Caki2 (cell line): ENCODE measurements around the gene MPP2. TPM values are rescaled to one million over a fixed set of nuclear protein-coding genes. Genes with fewer than 3 reads are reported as not detected.
"Not testable (repeated sequence)": the region's sequence is repeated elsewhere in the genome, so short reads cannot be mapped to it uniquely, and the experiment has no call there.

Experiments
- DNase-seq: peaks from one replicate; pipeline ENCODE4 v3.0.0-alpha.2; 2015; ENCODE audit warnings: low read depth
- in situ Hi-C: cut with HindIII; loops from 2 replicates; pipeline ENCODE4 v1.10.0; 2016; ENCODE audit warnings: low sequenced_read_pairs, low pct_unique_long_range_greater_than_20kb, mixed read lengths
- total RNA-seq: library from RNA; depleted of rRNA; stranded (reverse); fragments of >200 nt; shearing (Covaris generic); gene quantifications from 2 replicates; pipeline ENCODE4 v1.2.3, GENCODE V29; 2014; ENCODE audit warnings: low replicate concordance

Gene MPP2
- total RNA-seq, 1 experiment from 2014 or later: 4.8 TPM

- in situ Hi-C loops: no loop called here
Observed at GRCh38 chr17:43935204-43935925, 28.0 kb upstream of the MPP2 start.

GRCh38 chr17:43932923-43933322 is 25.6 kb upstream of the MPP2 start:
- in situ Hi-C loops: no loop called here

More at GRCh38 chr17:43935204-43935925, 28.0 kb upstream of the MPP2 start:
- DNase-seq: no peak

GRCh38 chr17:43932357-43932756 is 25.0 kb upstream of the MPP2 start:
- DNase-seq: no peak
- in situ Hi-C loops: no loop called here

More at GRCh38 chr17:43932923-43933322, 25.6 kb upstream of the MPP2 start:
- no peak for DNase-seq

GRCh38 chr17:43931062-43931571 is 23.8 kb upstream of the MPP2 start:
- peak; percentile 87 for DNase-seq
- in situ Hi-C loops: no loop called here

GRCh38 chr17:43928609-43929008 is 21.3 kb upstream of the MPP2 start:
- in situ Hi-C loops: no loop called here
- no peak for DNase-seq

GRCh38 chr17:43927929-43928328 is 20.6 kb upstream of the MPP2 start:
- DNase-seq, in situ Hi-C loops: not testable (repeated sequence)

GRCh38 chr17:43927060-43927864 is 19.9 kb upstream of the MPP2 start:
- in situ Hi-C loops: no loop called here

GRCh38 chr17:43924558-43924957 is 17.2 kb upstream of the MPP2 start:
- no peak for DNase-seq
- in situ Hi-C loops: no loop called here

More at GRCh38 chr17:43927060-43927864, 19.9 kb upstream of the MPP2 start:
- DNase-seq: no peak

GRCh38 chr17:43920500-43921095 is 13.3 kb upstream of the MPP2 start:
- DNase-seq: no peak
- in situ Hi-C loops: no loop called here

- in situ Hi-C loops: no loop called here
- DNase-seq: no peak
Observed at GRCh38 chr17:43918026-43918389, 10.7 kb upstream of the MPP2 start.

- no peak for DNase-seq
- in situ Hi-C loops: no loop called here
Observed at GRCh38 chr17:43917348-43918025, 10.2 kb upstream of the MPP2 start.

GRCh38 chr17:43917016-43917347 is 9.6 kb upstream of the MPP2 start:
- no peak for DNase-seq

GRCh38 chr17:43916385-43916784 is 9.0 kb upstream of the MPP2 start:
- in situ Hi-C loops: no loop called here

More at GRCh38 chr17:43917016-43917347, 9.6 kb upstream of the MPP2 start:
- in situ Hi-C loops: no loop called here

GRCh38 chr17:43915559-43915958 is 8.2 kb upstream of the MPP2 start:
- in situ Hi-C loops: no loop called here
- DNase-seq: no peak

More at GRCh38 chr17:43916385-43916784, 9.0 kb upstream of the MPP2 start:
- DNase-seq: peak; percentile 46

GRCh38 chr17:43914451-43914850 is 7.1 kb upstream of the MPP2 start:
- in situ Hi-C loops: no loop called here
- DNase-seq: no peak

- in situ Hi-C loops: no loop called here
Observed at GRCh38 chr17:43913584-43913983, 6.2 kb upstream of the MPP2 start.

GRCh38 chr17:43912635-43913304 is 5.4 kb upstream of the MPP2 start:
- in situ Hi-C loops: no loop called here
- DNase-seq: no peak

More at GRCh38 chr17:43913584-43913983, 6.2 kb upstream of the MPP2 start:
- no peak for DNase-seq

GRCh38 chr17:43911904-43912303 is 4.6 kb upstream of the MPP2 start:
- in situ Hi-C loops: no loop called here
- DNase-seq: no peak
